GM10266 (cell line): ENCODE data around the gene DDIT4.

ENCODE experiments used
- DNase-seq: peaks from one replicate; pipeline ENCODE4 v3.0.0; 2012; ENCODE audit errors: extremely low spot score
- TF ChIP-seq, protein P1 (sequence below): IDR thresholded peaks from 2 replicates; pipeline ENCODE4 v1.5.1; 2012; ENCODE audit warnings: mild to moderate bottlenecking, low read depth; ENCODE audit not compliant: control insufficient read depth, insufficient read depth; ENCODE audit errors: missing control alignments

Gene DDIT4

DNA sequence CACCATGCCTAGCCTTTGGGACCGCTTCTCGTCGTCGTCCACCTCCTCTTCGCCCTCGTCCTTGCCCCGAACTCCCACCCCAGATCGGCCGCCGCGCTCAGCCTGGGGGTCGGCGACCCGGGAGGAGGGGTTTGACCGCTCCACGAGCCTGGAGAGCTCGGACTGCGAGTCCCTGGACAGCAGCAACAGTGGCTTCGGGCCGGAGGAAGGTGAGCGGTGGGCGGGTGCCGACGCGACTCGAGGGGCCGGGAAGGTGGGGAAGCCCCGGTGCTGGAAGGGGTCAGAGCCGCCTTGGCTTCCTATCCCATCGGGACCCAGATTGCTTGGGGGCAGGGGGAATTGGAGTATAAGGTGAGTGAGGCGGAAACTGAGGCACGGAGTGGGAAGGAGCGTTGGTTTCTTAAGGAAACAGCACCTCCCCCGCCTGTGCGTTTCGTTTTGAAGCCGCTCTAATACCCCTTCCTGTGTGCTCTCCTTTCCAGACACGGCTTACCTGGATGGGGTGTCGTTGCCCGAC is 547 bp downstream of the DDIT4 start:
- no peak for DNase-seq
- TF ChIP-seq, protein P1, sequence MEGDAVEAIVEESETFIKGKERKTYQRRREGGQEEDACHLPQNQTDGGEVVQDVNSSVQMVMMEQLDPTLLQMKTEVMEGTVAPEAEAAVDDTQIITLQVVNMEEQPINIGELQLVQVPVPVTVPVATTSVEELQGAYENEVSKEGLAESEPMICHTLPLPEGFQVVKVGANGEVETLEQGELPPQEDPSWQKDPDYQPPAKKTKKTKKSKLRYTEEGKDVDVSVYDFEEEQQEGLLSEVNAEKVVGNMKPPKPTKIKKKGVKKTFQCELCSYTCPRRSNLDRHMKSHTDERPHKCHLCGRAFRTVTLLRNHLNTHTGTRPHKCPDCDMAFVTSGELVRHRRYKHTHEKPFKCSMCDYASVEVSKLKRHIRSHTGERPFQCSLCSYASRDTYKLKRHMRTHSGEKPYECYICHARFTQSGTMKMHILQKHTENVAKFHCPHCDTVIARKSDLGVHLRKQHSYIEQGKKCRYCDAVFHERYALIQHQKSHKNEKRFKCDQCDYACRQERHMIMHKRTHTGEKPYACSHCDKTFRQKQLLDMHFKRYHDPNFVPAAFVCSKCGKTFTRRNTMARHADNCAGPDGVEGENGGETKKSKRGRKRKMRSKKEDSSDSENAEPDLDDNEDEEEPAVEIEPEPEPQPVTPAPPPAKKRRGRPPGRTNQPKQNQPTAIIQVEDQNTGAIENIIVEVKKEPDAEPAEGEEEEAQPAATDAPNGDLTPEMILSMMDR = no peak

DNA sequence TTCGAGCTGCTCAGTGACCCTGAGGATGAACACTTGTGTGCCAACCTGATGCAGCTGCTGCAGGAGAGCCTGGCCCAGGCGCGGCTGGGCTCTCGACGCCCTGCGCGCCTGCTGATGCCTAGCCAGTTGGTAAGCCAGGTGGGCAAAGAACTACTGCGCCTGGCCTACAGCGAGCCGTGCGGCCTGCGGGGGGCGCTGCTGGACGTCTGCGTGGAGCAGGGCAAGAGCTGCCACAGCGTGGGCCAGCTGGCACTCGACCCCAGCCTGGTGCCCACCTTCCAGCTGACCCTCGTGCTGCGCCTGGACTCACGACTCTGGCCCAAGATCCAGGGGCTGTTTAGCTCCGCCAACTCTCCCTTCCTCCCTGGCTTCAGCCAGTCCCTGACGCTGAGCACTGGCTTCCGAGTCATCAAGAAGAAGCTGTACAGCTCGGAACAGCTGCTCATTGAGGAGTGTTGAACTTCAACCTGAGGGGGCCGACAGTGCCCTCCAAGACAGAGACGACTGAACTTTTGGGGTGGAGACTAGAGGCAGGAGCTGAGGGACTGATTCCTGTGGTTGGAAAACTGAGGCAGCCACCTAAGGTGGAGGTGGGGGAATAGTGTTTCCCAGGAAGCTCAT is 1.1 kb downstream of the DDIT4 start:
- DNase-seq = no peak

DNA sequence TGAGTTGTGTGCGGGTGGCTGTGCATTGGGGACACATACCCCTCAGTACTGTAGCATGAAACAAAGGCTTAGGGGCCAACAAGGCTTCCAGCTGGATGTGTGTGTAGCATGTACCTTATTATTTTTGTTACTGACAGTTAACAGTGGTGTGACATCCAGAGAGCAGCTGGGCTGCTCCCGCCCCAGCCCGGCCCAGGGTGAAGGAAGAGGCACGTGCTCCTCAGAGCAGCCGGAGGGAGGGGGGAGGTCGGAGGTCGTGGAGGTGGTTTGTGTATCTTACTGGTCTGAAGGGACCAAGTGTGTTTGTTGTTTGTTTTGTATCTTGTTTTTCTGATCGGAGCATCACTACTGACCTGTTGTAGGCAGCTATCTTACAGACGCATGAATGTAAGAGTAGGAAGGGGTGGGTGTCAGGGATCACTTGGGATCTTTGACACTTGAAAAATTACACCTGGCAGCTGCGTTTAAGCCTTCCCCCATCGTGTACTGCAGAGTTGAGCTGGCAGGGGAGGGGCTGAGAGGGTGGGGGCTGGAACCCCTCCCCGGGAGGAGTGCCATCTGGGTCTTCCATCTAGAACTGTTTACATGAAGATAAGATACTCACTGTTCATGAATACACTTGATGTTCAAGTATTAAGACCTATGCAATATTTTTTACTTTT is 1.8 kb downstream of the DDIT4 start:
- DNase-seq = no peak
- TF ChIP-seq, protein P1 = no peak

More for the DNA sequence above, 1.1 kb downstream of the DDIT4 start:
- TF ChIP-seq, protein P1 = peak; percentile 87

DNA sequence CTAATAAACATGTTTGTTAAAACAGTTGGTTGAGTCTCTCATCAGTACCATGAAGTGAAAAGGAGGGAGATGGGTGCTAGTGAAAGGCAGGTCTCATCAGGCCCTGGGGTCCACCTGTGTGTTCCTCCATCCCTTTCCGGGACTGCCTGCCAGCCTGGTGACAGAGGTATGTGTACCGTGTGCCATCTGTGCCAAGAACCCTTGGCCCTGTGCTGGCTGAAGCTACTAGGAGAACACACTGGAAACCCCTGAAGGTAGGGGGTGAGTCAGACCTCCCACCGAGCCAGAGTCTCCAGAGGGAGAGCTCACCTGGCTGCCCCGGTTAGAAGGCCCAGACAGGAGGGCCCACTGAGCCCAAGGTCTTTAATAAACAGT is 2.3 kb downstream of the DDIT4 start:
- TF ChIP-seq, protein P1 = no peak

DNA sequence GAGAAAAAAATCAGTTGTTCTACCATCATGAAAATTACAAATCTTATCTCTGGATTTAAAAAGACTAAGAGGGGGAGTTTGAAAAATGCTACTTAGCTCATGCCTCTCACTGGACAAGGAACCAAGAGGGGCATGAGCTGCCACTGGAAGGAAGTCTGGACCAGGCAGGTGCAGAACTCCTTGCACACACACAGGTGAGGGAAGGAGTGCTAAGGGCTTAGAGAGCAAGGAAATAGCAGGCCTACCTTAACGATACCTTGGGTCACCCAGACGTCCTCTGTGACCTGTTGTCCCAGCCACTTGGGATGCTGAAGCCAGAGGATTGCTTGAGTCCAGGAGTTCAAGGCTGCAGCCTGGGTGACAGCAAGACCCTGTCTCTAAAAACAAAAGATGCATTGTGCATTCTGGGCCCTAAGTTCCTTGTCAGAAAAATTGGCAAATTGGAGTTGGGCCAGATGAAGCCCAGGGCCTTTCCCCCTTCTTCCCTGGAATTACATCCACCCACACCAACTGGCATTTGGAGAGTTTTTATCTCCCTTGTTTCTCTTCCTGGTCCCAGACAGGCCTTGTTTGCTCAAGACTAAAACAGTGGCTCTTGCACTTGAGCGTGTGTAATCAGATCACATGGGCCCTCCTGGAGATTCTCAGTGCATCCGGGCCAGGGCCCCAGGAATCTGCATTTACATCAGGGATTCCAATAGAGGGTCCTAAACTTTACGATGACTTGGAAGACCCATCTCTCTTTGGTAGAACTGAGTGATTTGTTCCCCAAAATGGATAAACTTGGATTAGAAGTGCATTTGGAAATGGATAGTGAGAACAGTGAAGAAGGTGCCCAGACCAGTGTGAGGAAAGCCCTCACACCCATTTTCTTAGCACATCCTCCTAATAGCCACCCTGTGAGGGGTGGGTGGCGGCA is 3.0 kb downstream of the DDIT4 start:
- TF ChIP-seq, protein P1 = no peak
- DNase-seq = no peak

More for the DNA sequence above, 2.3 kb downstream of the DDIT4 start:
- DNase-seq = no peak

DNA sequence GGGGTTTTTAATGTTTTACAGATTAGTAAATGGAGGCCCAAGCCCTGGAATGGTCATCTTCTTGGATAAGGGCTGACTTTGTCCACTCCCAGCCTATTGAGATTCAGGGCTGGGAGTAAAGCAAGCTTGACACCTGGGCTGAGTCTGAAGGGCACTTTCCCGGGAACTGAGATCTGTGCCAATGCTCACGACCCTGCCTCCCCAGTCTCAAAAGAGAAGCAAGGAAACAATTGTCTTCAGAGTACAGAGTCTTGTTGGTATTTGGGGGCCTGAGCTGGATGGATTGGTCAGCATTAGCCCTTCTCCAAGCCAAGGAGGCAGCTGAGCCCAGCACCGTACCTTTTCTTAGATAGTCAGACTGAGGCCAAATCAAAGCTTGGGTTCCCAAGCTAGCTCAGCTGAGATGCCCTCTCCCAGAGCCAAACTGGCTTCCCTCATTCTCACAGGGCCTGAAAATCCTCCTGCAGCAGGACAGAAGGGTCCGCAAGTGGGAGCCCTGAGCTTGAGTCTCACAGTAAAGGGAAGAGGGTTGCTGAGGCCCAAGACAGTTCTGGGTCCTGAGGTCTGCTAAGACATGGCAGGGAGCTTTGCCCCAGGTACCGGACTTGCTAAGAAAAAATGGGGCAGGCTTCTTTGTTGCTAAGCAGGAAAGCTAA is 3.7 kb downstream of the DDIT4 start:
- TF ChIP-seq, protein P1 = no peak
- DNase-seq = no peak
